ENCODE measurements around the gene MFAP2.

DNA sequence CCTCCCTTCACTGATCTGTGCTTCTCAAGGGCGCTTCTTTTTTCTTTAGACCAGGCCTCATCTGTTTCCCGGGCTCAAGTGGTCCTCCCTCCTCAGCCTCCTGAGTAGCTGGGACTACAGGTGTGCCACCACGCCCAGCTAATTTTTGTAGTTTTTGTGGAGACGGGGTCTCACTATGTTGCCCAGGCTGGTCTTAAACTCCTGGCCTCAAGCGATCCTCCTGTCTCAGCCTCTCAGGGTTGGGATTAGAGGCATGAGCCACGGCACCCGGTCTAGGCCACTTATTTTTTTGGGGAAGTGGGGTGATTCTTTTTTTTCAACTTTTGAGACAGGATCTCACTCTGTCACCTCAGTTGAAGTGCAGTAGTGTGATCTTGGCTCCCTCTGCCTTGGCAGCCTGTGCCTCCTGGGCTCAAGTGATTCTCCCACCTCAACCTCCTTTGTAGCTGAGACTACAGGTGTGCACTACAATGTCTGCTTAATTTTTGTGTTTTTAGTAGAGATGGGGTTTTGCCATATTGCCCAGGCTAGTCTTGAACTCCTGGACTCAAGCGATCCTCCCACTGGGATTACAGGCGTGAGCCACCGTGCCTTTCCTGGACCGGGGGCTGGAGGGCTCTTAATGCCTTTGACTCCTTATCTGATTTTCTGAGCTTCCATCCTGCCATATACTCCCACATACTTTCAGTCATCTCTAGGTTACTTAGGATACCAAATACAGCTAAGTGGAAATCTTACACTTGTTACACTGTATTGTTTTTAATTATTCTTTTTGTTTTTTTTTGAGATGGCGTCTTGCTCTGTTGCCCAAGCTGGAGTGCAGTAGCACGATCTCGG, 18.9 kb downstream of the MFAP2 start:
- TF ChIP-seq, protein P1, sequence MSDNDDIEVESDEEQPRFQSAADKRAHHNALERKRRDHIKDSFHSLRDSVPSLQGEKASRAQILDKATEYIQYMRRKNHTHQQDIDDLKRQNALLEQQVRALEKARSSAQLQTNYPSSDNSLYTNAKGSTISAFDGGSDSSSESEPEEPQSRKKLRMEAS (IDR thresholded peaks at IDR 0.05): no peak
- TF ChIP-seq, protein P2, sequence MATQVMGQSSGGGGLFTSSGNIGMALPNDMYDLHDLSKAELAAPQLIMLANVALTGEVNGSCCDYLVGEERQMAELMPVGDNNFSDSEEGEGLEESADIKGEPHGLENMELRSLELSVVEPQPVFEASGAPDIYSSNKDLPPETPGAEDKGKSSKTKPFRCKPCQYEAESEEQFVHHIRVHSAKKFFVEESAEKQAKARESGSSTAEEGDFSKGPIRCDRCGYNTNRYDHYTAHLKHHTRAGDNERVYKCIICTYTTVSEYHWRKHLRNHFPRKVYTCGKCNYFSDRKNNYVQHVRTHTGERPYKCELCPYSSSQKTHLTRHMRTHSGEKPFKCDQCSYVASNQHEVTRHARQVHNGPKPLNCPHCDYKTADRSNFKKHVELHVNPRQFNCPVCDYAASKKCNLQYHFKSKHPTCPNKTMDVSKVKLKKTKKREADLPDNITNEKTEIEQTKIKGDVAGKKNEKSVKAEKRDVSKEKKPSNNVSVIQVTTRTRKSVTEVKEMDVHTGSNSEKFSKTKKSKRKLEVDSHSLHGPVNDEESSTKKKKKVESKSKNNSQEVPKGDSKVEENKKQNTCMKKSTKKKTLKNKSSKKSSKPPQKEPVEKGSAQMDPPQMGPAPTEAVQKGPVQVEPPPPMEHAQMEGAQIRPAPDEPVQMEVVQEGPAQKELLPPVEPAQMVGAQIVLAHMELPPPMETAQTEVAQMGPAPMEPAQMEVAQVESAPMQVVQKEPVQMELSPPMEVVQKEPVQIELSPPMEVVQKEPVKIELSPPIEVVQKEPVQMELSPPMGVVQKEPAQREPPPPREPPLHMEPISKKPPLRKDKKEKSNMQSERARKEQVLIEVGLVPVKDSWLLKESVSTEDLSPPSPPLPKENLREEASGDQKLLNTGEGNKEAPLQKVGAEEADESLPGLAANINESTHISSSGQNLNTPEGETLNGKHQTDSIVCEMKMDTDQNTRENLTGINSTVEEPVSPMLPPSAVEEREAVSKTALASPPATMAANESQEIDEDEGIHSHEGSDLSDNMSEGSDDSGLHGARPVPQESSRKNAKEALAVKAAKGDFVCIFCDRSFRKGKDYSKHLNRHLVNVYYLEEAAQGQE (IDR thresholded peaks at IDR 0.05; ENCODE audit: low read depth): no peak
- TF ChIP-seq RAD21 (IDR thresholded peaks at IDR 0.05; ENCODE audit: low read depth): no peak
- TF ChIP-seq EGR1 (IDR thresholded peaks at IDR 0.05): no peak
- no peak for TF ChIP-seq CREB1 (IDR thresholded peaks at IDR 0.05; ENCODE audit: low read depth)
- TF ChIP-seq EP300 (IDR thresholded peaks at IDR 0.05; ENCODE audit: borderline replicate concordance): no peak
- TF ChIP-seq TCF12 (IDR thresholded peaks at IDR 0.05; ENCODE audit: low read depth): no peak
- TF ChIP-seq CEBPB (IDR thresholded peaks at IDR 0.05): no peak
- no peak for TF ChIP-seq YY1 (IDR thresholded peaks at IDR 0.05; ENCODE audit: low read depth)
- TF ChIP-seq FOXM1 (IDR thresholded peaks at IDR 0.05; ENCODE audit: borderline replicate concordance, low read depth): no peak
- TF ChIP-seq, protein P3, sequence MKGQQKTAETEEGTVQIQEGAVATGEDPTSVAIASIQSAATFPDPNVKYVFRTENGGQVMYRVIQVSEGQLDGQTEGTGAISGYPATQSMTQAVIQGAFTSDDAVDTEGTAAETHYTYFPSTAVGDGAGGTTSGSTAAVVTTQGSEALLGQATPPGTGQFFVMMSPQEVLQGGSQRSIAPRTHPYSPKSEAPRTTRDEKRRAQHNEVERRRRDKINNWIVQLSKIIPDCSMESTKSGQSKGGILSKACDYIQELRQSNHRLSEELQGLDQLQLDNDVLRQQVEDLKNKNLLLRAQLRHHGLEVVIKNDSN (IDR thresholded peaks at IDR 0.05): no peak
- TF ChIP-seq NFIC (IDR thresholded peaks at IDR 0.05): no peak
- TF ChIP-seq TAF1 (IDR thresholded peaks at IDR 0.05; ENCODE audit: low read depth): no peak
